Stimulated activated CD4-positive, alpha-beta T cell treated with anti-CD3 and anti-CD28 coated beads, Interleukin-12 subunit alpha, Interleukin-12 subunit beta, amount 100 ng/mL, for 48 hours (primary cell): ENCODE data around the gene SDC3.

Experiments
- DNase-seq, 3 donors: peaks; one replicate each; pipeline ENCODE4 v3.0.0-alpha.2; 2020; ENCODE audit warnings: low read depth in 2 of 3, low spot score in 1 of 3

Gene SDC3

GRCh38 chr1:30928789-30929134 is 20.2 kb upstream of the SDC3 start:
- DNase-seq, result no peak

- no peak for DNase-seq
Measured at GRCh38 chr1:30928171-30928570, 19.6 kb upstream of the SDC3 start.

GRCh38 chr1:30927448-30927847 is 18.9 kb upstream of the SDC3 start:
- DNase-seq, result no peak

GRCh38 chr1:30923597-30923996 is 15.0 kb upstream of the SDC3 start:
- DNase-seq, result no peak

GRCh38 chr1:30920827-30921226 is 12.3 kb upstream of the SDC3 start:
- DNase-seq, result no peak

- peak in 1 of 3 donors; percentile 28 for DNase-seq
Measured at GRCh38 chr1:30919025-30919881, 10.7 kb upstream of the SDC3 start.

- no peak for DNase-seq
Measured at GRCh38 chr1:30916296-30916695, 7.7 kb upstream of the SDC3 start.

GRCh38 chr1:30915491-30916230 is 7.1 kb upstream of the SDC3 start:
- no peak for DNase-seq

GRCh38 chr1:30914931-30915330 is 6.4 kb upstream of the SDC3 start:
- DNase-seq, result no peak

GRCh38 chr1:30914587-30914922 is 6.0 kb upstream of the SDC3 start:
- no peak for DNase-seq

- DNase-seq, result no peak
Measured at GRCh38 chr1:30912913-30913652, 4.5 kb upstream of the SDC3 start.

GRCh38 chr1:30912224-30912623 is 3.7 kb upstream of the SDC3 start:
- no peak for DNase-seq

GRCh38 chr1:30911059-30911954 is 2.7 kb upstream of the SDC3 start:
- peak; percentile 32 to 55 (median 41) for DNase-seq

GRCh38 chr1:30909365-30910068 is 959 bp upstream of the SDC3 start:
- DNase-seq, result no peak

GRCh38 chr1:30908316-30908695 is 252 bp downstream of the SDC3 start:
- no peak for DNase-seq

- no peak for DNase-seq
Measured at GRCh38 chr1:30907481-30908315, 860 bp downstream of the SDC3 start.

GRCh38 chr1:30906631-30907441 is 1.7 kb downstream of the SDC3 start:
- no peak for DNase-seq

- no peak for DNase-seq
Measured at GRCh38 chr1:30905916-30906620, 2.5 kb downstream of the SDC3 start.
